Sciatic nerve (tissue), 2 donors: Measurements from ENCODE around the gene PCYT2. TPM values are rescaled to one million over a fixed set of nuclear protein-coding genes. Genes with fewer than 3 reads are reported as not detected.
"Not testable (repeated sequence)": the region's sequence is repeated elsewhere in the genome, so short reads cannot be mapped to it uniquely, and the experiment has no call there.

Experiments
- ATAC-seq: fragments of 200-7000 bp; cut with Tn5 transposase; one replicate; pipeline ENCODE4 v1.9.1; 2020; ENCODE audit warnings: mild to moderate bottlenecking, moderate library complexity
- DNase-seq: peaks from one replicate; pipeline ENCODE4 v3.0.0-alpha.2; 2020; ENCODE audit warnings: low spot score
- intact Hi-C: fragments of 100-400 bp; cut with DNase I; formaldehyde crosslinking; loops from one replicate; pipeline ENCODE4 v1.14.2; 2022
- total RNA-seq: library from RNA; stranded (reverse); fragmentation: NEBNext Ultra II Directional; extraction: Animal tissue kit (Norgen Biotek cat#: 25700); gene quantifications from one replicate; pipeline ENCODE4 v1.2.1, GENCODE V29; 2021
- donor health status: DM: no; HTN: no; CAD: no.
- donor health status: DM: no; HTN: no; CAD: no.

Gene PCYT2
- total RNA-seq: 34.1 TPM

DNA sequence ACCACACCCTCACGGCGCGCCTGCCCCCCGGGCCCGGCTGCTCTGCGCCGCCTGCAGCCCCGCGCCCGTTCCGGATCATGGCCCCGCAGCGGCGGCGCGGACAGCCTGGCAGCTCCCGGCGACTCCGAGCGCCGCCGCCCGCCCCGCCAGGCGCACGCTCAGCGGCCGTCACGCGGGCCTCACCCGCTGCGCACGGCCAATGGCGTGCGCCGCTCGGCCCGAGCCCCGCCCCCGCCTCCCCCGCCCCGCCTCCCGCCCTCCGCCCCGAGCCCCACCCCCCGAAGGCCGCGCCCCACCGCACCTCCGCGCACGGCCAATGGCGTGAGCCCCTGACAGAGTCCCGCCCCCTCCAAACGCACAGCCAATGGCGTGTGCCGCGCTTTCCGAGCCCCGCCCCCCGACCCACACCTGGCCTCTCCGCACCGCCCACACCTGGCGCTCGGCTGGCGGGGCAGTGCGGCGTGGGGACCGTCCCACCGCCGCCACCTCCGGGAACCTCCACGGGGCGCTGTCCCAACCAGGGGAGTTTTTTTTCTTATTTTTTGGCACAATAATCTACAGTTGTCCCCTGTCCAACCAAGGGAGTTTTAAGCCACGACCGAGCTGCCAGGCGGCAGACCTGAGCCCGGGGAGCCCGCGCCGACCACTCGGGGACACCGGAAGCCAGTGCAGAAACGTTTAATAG lies at the start of gene PCYT2:
PCYT2 (minus strand) TSS at position 123 of the 685 bp plus-strand sequence; CDS start at position 79, 44 bp downstream.
- intact Hi-C loops: no loop called here
- ATAC-seq (peak; percentile 93), DNase-seq (peak; percentile 95)

DNA sequence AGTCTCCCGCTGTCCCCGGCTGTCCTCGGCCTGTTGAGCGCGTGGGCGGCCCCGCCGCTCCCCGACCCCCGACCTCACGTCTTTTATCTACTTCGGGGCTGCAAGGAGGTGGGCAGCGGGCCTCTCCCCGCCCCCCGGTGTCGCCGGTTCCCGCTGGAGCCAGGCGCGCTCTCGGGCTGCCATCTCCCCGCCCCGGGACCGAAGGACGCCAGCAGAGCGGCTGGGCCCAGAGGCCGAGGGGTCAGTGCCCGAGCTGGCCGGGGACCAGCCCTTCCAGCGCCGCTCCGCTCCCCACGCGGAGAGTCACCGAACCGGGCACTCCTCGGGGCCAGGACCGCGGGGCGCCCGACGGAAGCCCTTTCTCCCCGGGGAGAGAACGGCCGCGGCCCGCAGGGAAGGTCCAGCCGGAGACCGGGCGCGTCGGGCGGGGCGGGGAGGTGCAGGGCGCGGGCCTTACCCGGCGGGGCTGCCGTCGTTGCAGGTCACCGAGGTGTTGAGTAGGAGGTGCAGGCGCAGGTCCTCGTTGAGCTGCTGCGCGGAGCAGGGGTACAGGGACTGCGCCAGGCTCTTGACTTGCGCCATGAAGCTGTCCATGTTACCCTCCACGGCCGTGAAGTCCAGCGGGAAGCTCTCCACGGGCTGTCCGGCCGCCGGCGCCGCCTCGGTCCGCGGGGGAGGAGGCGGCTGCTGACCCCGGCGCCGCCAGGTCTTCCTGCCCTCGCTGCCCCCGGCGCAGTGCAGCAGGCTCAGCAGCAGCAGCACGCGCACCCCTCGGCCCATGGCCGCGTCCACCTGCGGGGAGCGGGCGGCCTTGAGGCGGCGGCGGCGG lies 49.1 kb upstream of the PCYT2 start:
- ATAC-seq (no peak), DNase-seq (no peak)
- intact Hi-C loops: no loop called here

DNA sequence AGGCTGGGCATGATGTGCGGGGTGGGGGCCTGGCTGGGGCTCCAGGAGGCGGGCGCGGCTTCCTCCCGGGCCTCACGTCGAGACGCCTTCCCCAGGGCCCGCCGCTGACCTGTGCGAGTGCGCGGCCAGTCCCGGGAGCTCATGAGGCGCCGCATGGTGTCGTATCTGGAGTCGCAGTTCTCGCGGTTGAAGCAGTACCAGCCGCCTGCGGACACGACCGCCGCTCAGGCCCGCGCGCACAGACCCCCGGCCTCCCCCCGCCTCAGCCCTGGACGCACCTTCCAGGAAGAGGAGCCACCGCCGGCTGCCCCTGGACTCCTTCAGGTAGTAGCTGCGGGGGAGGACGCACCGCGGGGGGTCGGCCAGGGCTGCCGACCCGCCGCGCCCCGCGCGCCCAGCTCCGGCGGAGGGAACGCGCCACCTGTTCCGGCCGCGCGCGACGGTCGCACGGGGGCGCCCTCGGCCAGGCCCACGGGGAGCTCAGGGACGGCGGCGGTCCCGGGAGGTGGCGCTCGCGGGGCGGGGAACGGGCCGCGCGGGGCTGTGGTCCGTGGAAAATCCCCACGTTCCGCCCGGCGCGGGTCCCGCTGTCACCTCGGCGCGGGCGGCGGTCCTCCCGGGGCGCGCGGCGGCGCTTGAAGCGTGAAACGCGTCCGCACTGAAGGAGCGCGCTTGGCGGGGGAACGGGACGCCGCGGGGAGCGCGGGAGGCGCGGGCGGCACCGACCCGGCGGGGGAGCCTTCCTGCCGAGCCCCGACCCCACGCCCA lies 48.3 kb upstream of the PCYT2 start:
- peak; percentile 85 for DNase-seq

DNA sequence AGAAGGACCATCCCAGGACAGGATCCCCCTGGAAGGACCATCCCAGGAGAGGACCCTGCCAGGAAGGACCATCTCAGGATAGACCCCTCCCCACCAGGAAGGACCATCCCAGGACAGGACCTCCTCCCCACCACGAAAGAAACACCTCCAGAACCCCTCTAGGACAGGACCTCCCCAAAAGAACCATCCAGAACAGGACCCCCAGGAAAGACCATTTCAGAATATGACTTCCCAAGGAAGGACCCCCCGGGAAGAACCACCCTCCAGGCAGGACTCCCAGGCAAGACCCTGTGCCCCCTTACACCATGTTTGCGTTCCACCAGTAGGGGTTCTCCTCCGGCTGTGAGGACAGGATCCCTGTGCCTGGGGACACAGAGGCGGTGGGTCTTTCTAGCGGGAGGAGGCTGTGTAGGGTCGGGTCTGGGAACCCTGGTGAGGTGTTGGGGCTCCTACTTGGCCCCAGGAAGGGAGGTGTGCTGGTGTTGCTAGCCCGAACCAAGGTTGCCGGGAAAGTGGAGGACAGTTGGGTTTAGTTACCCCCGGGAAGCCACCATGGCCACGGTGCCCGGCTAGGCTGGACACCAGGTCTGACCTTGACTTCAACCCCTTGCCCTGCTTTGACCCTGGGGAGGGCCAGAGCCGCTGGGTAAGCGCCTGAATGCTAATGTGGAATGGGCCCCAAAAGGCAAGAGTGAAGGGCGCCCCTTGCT lies 47.6 kb upstream of the PCYT2 start:
- DNase-seq (no peak), ATAC-seq (no peak)
- intact Hi-C loops: loop anchor here (1.0 to 5.0 kb wide), 2 partner anchors 62 to 194 kb away; no protein-coding TSS in a partner anchor

More for the DNA sequence above, 48.3 kb upstream of the PCYT2 start:
- ATAC-seq: peak; percentile 78
- intact Hi-C loops: loop anchor here (1.0 to 5.0 kb wide), 2 partner anchors 61 to 193 kb away; no protein-coding TSS in a partner anchor

DNA sequence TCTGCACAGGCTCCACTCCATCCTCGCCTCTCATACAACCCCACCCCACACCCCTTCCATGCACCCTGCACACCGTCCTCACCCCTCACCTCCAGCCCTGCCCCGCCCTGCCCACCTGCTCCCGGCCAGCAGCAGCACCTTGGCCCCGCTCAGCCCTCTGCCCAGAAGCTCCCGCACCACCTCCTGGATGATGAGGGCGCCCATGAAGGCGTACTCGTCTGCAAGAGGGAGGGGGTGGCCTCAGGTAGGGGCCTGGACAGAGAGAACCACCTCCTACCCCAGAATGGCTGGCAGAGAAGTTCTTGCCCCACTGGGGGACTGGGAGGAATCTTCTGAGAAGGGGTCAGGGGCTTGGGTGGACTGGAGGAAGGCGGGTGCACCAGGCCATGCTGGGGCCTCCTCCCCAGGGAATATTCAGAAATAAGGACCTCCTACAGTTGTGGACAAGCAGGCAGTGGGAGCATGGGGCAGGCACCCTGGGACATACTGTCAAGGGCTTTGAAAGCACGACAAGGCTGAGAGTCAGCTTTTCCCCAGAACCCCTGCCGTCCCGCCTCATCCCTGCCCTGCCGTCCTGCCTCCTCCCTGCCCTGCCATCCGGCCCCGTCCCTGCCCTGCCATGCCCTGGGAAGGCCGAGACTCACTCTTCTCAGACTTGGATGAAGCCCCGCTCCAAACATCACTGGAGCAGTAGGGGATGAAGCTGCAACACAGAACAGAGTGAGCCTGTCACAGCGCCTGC lies 46.7 kb upstream of the PCYT2 start:
- intact Hi-C loops: loop anchor here (5.0 kb wide), 1 partner anchor 194 kb away; no protein-coding TSS in a partner anchor
- DNase-seq (no peak), ATAC-seq (no peak)

DNA sequence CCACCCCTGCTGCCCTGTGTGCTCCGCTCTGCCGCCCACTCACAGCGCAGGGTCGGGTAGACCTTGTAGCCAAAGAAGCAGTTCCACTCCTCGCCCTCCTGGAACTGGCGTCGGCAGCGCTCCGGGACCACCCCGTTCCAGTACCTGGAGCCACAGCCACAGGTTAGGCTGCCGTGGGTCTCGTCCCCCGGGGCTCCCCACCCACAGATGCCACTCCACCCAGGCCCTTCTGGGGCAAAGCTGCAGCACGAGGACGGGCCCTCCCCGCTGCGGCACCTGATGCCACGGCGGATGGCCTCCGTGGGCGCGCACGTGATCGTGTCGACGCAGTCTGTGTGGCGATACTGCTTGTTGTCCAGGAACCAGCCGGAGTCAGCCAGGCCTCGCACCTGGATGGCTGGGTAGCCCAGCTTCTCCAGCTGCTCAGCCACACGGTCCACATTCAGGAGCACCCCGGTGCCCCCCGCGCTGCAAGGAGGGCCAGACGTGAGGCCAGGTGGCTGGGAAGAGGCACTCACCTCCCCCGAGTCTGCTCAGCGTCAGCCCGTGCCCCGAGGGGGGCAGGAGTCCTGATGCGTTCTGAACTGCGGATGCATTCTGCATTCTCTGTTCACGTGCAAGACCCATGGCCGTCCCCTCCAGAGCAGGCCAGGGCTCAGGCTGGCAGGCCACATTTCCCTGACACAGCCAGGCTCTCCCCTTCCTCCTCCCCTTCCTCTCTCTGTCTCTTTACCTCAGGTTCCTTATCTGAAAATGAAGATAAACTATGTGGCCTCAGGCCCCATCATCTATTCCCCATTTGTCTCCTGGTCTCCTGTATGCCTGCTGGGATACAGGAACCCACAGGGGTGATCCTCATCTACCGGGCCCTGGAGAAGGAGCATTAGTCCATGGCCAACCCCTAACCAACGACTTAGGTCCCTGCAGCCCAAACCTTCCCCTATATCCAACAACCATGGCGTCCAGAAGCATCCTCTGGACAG lies 45.7 kb upstream of the PCYT2 start:
- intact Hi-C loops: loop anchor here (5.0 kb wide), 1 partner anchor 195 kb away; no protein-coding TSS in a partner anchor
- DNase-seq: no peak
- ATAC-seq: no peak

DNA sequence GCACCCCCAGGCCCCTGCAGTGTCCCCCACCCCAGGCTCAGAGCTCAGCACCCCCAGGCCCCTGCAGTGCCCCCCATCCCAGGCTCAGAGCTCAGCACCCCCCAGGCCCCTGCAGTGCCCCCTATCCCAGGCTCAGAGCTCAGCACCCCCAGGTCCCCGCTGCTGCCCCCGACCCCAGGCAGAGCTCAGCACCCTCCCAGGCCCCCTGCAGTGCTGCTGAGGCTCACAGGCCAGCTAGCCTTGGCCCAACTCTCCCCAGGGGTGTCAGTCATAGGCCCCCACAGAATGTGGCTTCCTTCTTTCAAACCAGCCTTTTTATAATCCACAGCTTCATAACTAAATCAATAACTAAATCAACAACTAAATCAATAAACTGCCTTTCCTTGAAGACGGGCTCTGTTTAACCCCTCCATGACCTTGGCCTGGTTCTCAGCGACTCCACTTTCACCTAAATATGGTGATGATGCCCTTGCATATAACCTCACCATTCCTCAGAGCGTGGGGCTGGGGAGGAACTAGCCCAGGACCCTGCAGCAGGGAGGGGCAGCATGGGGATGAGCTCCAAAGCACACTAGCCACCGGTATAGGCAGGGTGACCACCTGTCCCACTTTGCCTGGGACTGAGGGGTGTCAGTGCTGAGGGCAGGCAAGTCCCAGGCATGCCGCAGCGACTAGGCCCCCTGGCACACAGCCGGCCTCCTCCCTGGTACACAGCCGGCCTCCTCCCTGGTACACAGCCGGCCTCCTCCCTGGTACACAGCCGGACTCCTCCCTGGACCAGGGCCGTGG lies 44.8 kb upstream of the PCYT2 start:
- ATAC-seq: no peak
- intact Hi-C loops: loop anchor here (5.0 kb wide), 1 partner anchor 196 kb away; no protein-coding TSS in a partner anchor

DNA sequence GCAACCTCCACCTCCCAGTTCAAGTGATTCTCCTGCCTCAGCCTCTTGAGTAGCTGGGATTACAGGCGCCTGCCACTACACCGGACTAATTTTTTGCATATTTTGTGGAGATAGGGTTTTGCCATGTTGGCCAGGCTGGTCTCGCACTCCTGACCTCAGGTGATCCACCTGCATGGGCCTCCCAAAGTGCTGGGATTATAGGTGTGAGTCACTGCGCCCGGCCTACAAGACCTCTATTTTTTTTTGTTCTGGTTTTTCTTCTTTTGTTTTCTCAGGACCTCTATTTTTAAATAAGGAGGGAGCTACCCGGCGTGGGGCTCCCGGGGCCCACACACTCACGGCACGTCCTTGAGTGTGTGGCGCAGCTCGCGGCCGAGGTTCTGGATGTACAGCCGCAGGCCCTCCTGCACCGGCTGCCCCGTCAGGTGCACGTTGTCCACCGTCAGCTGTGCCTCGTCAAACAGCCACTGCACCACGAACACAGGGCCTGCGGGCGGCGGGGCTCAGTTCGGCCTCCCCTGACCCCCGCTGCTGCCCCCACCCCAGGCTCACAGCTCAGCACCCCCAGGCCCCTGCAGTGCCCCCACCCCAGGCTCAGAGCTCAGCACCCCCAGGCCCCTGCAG lies 44.0 kb upstream of the PCYT2 start:
- intact Hi-C loops: loop anchor here (5.0 kb wide), 1 partner anchor 197 kb away; no protein-coding TSS in a partner anchor
- DNase-seq (no peak), ATAC-seq (no peak)

More for the DNA sequence above, 44.8 kb upstream of the PCYT2 start:
- no peak for DNase-seq

DNA sequence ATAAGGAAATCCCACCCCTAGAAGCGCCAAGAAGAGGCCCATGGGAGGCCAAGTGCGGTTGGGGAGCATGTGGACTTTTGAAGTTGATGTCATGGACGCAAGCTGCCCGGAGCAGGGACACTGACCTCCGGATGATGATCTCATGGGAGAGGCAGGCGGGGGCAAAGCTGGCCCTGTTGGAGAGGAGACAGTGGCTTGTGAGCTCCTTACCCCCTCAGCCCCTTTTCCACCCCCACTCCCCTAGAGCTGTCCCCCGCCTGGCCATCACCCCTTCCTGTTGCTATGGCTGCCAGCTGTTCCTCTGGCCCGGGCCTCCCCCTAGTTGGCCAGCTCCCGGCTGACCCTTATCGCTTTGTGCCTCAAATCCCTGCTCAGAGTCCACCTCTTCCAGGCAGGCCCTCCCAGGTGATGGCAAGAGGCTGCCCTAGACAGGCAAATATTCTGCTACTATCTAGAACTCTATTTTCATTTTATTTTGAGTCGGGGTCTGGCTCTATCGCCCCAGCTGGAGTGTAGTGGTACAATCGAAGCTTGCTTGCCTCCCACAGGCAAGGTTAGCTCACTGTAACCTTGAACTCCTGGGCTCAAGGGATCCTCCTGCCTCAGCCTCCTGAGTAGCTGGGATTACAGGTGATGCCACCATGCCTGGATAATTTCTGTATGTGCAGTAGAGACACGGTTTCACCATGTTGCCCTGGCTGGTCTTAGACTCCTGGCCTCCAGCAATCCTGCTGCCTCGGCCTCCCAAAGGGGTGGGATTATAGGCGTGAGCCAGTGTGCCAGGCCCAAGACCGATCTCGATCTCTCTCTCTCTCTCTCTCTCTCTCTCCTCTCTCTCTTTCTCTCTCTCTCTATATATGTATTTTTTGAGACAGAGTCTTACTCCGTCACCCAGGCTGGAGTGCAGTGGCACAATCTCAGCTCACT lies 43.2 kb upstream of the PCYT2 start:
- intact Hi-C loops: loop anchor here (5.0 kb wide), 1 partner anchor 198 kb away; no protein-coding TSS in a partner anchor
- DNase-seq (no peak), ATAC-seq (no peak)

DNA sequence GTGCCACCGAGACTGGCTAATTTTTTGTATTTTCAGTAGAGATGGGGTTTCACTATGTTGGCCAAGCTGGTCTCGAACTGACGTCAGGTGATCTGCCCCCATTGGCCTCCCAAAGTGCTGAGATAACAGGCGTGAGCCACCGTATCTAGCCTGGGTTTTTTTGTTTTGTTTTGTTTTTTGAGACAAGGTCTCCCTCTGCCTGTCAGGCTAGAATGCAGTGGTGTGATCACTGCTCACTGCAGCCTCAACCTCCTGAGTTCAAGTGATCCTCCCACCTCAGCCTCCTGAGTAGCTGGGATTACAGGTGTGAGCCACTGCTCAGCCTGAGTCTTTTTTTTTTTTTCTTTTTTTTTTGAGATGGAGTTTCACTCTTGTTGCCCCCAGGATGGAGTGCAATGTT lies 42.2 kb upstream of the PCYT2 start:
- DNase-seq, ATAC-seq, intact Hi-C loops: not testable (repeated sequence)

DNA sequence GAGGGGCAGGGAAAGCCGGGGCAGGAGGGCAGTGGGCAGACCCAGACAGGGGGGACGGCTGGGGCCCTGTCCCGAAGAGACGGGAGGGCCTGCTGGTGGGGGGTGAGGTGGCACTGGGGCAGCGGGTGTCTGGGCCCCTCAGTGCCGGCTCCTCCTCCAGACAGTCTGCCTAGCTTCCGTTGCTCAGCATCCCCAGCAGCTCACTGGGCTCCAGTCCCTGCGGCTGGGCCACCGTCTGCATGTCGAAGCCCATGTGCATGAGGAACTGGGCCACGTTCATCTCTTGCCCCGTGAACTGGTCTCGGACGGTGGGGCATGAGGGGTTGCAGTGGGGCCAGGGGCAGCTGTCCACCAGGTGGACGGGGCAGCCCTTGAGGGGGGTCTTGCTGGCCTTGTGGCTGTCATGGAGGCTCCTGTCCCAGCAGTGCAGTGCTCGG lies 41.6 kb upstream of the PCYT2 start:
- intact Hi-C loops: no loop called here
- ATAC-seq (peak; percentile 9), DNase-seq (no peak)

DNA sequence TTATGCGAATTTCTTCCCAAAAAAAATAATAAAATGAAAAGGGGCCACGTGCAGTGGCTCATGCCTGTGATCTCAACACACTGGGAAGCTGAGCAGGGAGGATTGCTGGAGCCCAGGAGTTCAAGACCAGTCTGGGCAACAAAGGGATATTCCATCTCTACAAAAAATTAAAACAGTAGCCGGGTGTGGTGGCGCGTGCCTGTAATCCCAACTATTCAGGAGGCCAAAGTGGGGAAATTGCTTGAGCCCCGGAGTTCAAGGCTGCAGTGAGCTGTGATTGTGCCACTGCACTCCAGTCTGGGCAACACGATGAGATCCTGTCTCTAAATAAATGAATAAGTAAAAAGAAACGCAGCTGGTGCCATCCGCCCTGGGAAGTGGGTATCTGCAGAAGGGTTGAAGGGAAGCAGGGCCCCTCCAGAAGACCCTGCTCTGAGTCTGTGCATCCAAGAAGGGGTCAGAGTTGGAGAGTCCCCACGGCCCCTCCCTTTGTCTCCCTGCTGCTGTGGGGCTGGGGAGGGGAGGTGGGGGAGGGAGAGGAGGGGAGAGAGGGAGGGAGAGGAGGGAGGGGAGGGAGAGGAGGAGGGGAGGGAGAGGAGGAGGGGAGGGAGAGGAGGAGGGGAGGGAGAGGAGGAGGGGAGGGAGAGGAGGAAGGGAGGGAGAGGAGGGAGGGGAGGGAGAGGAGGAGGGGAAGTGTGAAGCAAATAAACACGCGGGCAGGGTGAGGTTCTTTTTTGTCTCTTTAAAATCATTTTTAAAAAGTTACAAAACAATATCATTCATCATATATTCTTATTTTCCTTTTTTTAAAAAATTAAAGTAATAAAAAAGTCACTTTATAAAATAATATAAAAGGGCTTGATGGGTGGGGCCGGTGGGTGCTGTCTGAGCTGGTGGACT lies 40.8 kb upstream of the PCYT2 start:
- intact Hi-C loops: no loop called here
- no peak for ATAC-seq
- DNase-seq: no peak

DNA sequence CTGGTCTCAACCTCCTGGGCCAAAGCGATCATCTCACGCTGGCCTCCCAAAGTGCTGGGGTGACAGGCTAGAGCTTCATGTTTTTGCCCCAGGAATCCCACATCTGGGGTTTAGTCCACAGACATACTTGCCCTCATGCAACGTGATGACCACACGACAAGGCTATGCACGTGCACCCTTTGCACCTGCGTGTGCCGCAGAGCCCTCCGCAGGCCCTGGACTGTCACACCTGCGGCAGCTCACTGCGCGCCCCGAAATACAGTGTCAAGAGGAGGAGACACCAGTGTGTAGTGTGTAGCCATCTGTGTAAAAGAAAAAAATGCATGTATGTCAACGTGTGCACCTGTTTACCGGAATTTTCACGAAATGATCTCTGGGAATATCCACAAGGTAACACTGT lies 39.3 kb upstream of the PCYT2 start:
- ATAC-seq (no peak), DNase-seq (no peak)
- intact Hi-C loops: no loop called here
